Endothelial cell (in vitro differentiated cells): Measurements from ENCODE around the gene ADAMTS2. TPM values are rescaled to one million over a fixed set of nuclear protein-coding genes. Genes with fewer than 3 reads are reported as not detected.

Experiments used
- DNase-seq: peaks from one replicate; pipeline ENCODE4 v3.0.0; 2021; ENCODE audit warnings: low spot score
- H3K27ac Mint-ChIP-seq: one replicate; pipeline ENCODE4 v1.8.0; 2021; ENCODE audit warnings: mixed read lengths, inconsistent platforms; ENCODE audit not compliant: unreplicated experiment
- H3K27me3 Mint-ChIP-seq: one replicate; pipeline ENCODE4 v1.8.0; 2021; ENCODE audit warnings: mild to moderate bottlenecking, moderate library complexity, mixed read lengths, inconsistent platforms; ENCODE audit not compliant: unreplicated experiment
- H3K36me3 Mint-ChIP-seq: one replicate; pipeline ENCODE4 v1.8.0; 2021; ENCODE audit warnings: mild to moderate bottlenecking, low read depth, mixed read lengths, inconsistent platforms; ENCODE audit not compliant: unreplicated experiment
- H3K4me1 Mint-ChIP-seq: one replicate; pipeline ENCODE4 v1.8.0; 2021; ENCODE audit warnings: mild to moderate bottlenecking, mixed read lengths, inconsistent platforms; ENCODE audit not compliant: unreplicated experiment
- H3K4me3 Mint-ChIP-seq: one replicate; pipeline ENCODE4 v1.8.0; 2021; ENCODE audit warnings: mild to moderate bottlenecking, mixed read lengths, inconsistent platforms; ENCODE audit not compliant: unreplicated experiment
- H3K9me3 Mint-ChIP-seq: one replicate; pipeline ENCODE4 v1.8.0; 2021; ENCODE audit warnings: mixed read lengths, inconsistent platforms; ENCODE audit not compliant: unreplicated experiment
- total RNA-seq: library from RNA; stranded (reverse); fragmentation: NEBNext Ultra II Directional; extraction: Animal tissue kit (Norgen Biotek cat#: 25700); gene quantifications from one replicate; pipeline ENCODE4 v1.2.1, GENCODE V29; 2021; ENCODE audit not compliant: unreplicated experiment
- TF ChIP-seq, protein P1 (sequence below): fragments of 200-600 bp; sonication (generic); IDR thresholded peaks from one replicate; pipeline ENCODE4 v1.5.0; 2021; ENCODE audit warnings: antibody characterized with exemption; ENCODE audit not compliant: unreplicated experiment

ADAMTS2 gene
- total RNA-seq, 1 donor from 2014 or later = 1.5 TPM

DNA sequence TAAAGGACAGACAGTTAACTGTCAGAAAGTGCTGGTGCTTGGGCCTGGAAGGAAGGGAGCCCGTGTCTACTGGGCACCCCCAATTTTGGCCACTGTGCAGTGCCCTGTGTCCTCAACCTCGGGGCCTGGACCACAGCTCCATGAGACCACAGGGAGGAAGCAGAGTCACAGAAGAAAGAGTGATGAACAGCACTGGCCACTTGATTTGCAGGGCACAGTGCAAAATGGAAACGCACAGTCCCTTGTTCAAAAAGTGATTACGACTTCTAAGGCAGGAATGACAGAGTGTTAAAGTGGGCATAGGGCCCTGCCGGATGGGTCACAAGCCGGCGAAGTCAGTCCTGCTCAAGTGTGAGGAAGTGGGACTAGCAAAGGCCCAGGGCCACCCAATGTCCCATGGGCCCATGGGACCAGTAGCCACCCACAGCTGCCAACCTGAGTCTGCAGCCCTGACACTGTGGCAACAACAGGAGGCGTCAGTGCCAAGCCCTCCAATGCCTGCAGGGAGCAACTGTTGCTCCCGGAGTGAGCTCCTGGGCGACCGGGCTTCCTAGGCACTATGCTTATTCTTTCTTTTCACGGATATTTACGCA lies 85.4 kb downstream of the ADAMTS2 start:
- H3K27ac Mint-ChIP-seq = no peak overlapping the region
- no peaks in the 10 kb centered on the region for H3K4me1 Mint-ChIP-seq
- H3K36me3 Mint-ChIP-seq = peaks cover 4% of the 10 kb centered on the region
- DNase-seq = no peak
- no peaks in the 10 kb centered on the region for H3K9me3 Mint-ChIP-seq
- H3K27me3 Mint-ChIP-seq = peaks cover 8% of the 10 kb centered on the region
- TF ChIP-seq, protein P1, sequence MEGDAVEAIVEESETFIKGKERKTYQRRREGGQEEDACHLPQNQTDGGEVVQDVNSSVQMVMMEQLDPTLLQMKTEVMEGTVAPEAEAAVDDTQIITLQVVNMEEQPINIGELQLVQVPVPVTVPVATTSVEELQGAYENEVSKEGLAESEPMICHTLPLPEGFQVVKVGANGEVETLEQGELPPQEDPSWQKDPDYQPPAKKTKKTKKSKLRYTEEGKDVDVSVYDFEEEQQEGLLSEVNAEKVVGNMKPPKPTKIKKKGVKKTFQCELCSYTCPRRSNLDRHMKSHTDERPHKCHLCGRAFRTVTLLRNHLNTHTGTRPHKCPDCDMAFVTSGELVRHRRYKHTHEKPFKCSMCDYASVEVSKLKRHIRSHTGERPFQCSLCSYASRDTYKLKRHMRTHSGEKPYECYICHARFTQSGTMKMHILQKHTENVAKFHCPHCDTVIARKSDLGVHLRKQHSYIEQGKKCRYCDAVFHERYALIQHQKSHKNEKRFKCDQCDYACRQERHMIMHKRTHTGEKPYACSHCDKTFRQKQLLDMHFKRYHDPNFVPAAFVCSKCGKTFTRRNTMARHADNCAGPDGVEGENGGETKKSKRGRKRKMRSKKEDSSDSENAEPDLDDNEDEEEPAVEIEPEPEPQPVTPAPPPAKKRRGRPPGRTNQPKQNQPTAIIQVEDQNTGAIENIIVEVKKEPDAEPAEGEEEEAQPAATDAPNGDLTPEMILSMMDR = no peak
- H3K4me3 Mint-ChIP-seq = no peak overlapping the region

DNA sequence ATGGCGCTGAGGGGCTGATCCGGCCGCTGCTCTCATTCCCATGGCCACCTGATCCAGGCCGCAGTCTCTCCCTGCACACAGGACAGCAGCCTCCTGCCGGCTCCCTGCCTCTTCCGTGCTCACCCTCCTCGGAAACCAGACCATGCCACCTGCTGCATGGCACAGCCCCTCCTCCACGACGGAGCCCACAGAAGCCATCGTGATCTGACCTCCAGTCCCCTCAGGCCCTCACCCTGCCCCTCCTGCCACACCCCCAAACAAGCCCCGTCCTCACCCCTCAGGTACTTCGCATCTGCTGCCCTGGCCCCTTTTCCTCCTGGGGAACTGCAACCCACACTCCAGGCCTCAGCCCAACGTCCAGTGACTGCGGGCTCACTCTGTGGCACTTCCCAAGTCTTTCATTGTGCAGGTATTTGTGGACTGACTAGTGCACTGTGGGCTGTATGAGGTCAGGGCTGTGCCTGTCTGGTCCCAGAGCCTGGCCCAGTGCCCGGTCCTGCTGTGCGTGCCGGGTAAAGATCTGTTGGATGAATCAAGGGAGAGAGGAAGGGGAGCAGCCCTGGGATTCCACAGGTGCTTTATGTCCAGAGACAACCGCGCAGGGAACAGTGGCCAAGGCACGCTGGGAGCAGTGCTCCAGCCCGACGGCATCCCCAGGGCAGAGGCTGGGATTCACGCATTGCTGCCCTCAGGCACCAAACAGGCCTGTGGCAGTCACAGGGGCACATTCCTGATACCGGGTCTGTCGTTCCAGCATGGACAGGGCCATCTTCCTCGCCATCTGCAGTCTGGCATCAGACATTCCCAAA lies 86.1 kb downstream of the ADAMTS2 start:
- Mint-ChIP-seq H3K27me3 (peaks cover 10% of the 10 kb centered on the region), H3K4me3 (no peak overlapping the region), H3K27ac (no peak overlapping the region), H3K4me1 (no peaks in the 10 kb centered on the region), H3K9me3 (no peaks in the 10 kb centered on the region), H3K36me3 (peaks cover 5% of the 10 kb centered on the region)
- TF ChIP-seq, protein P1 = no peak
- no peak for DNase-seq

DNA sequence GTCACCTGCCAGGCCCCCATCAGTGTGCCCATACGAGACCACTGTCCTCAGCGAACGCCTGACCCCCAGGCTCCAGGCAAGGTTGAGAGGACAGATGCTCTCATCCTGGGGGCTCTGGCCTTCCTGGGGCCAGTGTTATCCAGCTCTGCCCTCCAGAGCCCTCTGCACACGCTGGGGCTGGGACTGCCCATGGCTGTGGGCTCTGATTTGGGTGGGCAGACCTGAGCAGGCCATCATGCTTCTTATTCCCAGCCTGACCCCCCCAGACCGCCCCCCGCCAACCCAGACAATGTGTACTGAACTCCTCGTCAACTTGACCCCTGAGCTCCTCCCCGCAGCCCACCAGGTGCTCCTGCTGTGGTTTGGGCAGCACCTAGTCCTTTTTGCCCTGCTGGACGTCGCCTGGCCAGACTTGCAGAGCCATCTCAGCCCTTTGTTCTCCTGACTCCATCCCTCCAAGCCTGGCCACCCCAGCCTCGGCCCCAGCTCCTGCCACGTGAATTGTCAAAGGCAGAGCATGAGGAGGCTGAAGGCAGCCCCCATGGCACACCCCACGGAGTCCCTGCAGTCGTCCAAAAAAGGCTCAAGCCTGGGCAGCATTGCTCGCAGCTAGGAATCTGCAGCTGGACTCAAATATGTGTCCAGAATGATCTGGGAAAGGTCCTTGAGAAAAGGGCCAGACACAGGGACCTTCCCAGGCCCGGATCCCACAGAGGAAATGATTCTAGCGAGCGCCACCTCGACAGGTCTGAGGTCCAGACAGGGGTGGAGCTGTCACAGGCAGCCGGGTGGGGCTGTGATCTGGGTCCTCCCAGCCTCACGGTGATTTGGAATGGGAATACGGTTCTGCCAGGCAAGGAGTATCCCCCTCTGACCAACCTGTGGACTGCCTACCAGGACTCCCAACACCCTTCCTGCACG lies 87.0 kb downstream of the ADAMTS2 start:
- Mint-ChIP-seq H3K9me3 (no peaks in the 10 kb centered on the region), H3K27ac (no peak overlapping the region), H3K27me3 (peaks cover 10% of the 10 kb centered on the region), H3K4me3 (no peak overlapping the region), H3K4me1 (no peaks in the 10 kb centered on the region), H3K36me3 (peaks cover 5% of the 10 kb centered on the region)
- TF ChIP-seq, protein P1 = no peak
- no peak for DNase-seq

DNA sequence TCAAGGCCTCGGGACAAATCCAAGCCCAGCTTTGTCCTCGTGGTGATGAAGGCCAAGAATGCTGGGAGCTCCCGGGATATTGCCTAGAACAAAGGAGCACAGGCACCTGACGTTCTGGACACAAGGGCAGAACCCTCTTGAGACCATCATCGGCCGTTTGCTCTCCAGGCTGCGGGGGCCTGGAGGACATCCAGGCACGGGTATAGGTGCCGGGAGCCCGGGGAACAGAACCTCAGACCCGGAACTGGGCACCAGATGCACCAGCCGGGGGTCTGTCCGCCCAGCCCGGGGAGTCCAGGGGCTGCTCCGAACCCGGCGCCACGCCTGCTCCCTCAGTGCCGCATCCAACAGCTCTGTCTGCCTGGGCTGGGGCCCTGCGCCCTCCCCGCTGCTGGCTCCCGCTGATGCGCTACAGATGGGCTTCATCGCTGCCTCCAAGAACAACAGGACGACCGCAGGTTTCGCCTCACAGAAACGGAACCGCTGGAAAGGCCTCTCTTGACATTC lies 88.0 kb downstream of the ADAMTS2 start:
- TF ChIP-seq, protein P1 = no peak
- H3K27ac Mint-ChIP-seq = no peak overlapping the region
- no peak overlapping the region for H3K4me3 Mint-ChIP-seq
- no peaks in the 10 kb centered on the region for H3K9me3 Mint-ChIP-seq
- DNase-seq = no peak
- no peaks in the 10 kb centered on the region for H3K4me1 Mint-ChIP-seq
- H3K27me3 Mint-ChIP-seq = peaks cover 10% of the 10 kb centered on the region
- peaks cover 5% of the 10 kb centered on the region for H3K36me3 Mint-ChIP-seq
